Mammary epithelial cell (primary cell): ENCODE data around the gene MYLK.

Experiments
- EZH2 ChIP-seq: IDR thresholded peaks from 2 replicates; pipeline ENCODE4 v1.6.1; 2012; ENCODE audit warnings: low read length, inconsistent platforms, borderline replicate concordance
- TF ChIP-seq, protein P1 (sequence below), 2 donors: IDR thresholded peaks in 1 of 2; conservative IDR thresholded peaks in 1 of 2; 2 replicates each; pipeline ENCODE4 v1.5.1; 2011 to 2012; ENCODE audit warnings: inconsistent platforms in 2 of 2, low read length in 2 of 2, mild to moderate bottlenecking in 2 of 2, control low read depth in 1 of 2, low read depth in 1 of 2; ENCODE audit not compliant: insufficient read depth in 1 of 2; ENCODE audit errors: extremely low read depth in 1 of 2

DNA sequence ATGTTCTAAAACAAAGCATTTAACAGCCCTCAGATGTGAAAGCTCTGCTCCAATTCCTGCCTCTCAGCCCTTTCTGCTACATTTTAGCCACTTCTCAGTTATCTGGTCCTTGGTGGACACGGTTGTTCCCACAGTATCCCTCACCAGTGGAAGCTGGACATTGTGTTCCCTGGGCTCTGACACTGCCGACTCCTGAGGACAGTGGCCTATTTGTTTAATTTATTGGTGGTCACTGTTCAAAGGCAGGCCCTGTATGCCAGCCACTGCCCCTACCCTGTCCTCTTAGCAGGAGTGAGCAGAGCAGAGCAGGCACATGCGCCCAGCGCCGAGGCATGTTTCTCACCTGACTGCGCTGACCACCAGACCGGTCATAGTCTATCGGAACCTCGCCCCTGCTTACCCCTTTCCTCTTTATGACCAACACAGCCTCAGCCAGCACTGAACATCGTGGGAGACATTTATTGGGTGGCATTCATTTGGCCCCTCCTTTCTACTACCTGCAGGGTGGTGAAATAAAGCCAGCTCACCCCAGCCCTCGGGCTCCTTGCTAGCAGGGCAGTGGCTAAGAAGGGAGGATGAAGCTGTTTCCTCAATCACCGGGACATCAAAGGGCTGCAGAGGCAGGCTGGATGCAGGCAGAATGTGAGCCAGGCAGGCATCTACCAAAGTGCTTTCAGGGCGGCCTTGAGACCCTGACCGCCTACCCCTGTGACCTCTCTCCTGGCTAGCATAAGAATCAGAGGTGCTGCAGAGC is 245.0 kb downstream of the MYLK start:
- TF ChIP-seq, protein P1, sequence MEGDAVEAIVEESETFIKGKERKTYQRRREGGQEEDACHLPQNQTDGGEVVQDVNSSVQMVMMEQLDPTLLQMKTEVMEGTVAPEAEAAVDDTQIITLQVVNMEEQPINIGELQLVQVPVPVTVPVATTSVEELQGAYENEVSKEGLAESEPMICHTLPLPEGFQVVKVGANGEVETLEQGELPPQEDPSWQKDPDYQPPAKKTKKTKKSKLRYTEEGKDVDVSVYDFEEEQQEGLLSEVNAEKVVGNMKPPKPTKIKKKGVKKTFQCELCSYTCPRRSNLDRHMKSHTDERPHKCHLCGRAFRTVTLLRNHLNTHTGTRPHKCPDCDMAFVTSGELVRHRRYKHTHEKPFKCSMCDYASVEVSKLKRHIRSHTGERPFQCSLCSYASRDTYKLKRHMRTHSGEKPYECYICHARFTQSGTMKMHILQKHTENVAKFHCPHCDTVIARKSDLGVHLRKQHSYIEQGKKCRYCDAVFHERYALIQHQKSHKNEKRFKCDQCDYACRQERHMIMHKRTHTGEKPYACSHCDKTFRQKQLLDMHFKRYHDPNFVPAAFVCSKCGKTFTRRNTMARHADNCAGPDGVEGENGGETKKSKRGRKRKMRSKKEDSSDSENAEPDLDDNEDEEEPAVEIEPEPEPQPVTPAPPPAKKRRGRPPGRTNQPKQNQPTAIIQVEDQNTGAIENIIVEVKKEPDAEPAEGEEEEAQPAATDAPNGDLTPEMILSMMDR (conservative IDR thresholded peaks at IDR 0.05 in 1 of 2, IDR thresholded peaks at IDR 0.05 in 1 of 2; ENCODE audit: extremely low read depth in 1 of 2, insufficient read depth in 1 of 2, low read depth in 1 of 2, low read length in 2 of 2): no peak
- TF ChIP-seq EZH2: no peak
